ENCODE data around the gene OR10Z1. TPM values are rescaled to one million over a fixed set of nuclear protein-coding genes. Genes with fewer than 3 reads are reported as not detected.

OR10Z1 gene
- polyA plus RNA-seq, 2 of the 4 experiments (the other 2 are of a cell fraction): not detected

GRCh38 chr1:158563853-158564252 lies 41.2 kb upstream of the OR10Z1 start (continued):
- no peak for TF ChIP-seq REST (IDR thresholded peaks at IDR 0.05)
- TF ChIP-seq CTCF (IDR thresholded peaks at IDR 0.05): no peak
- no peak for TF ChIP-seq HDAC2 (IDR thresholded peaks at IDR 0.05)
- TF ChIP-seq NR3C1 (IDR thresholded peaks at IDR 0.05): no peak
- no peak for TF ChIP-seq ZNF302 (CRISPR knock-in tag; IDR thresholded peaks at IDR 0.05)

GRCh38 chr1:158564608-158565007 lies 40.5 kb upstream of the OR10Z1 start:
- Histone ChIP-seq H3K9me3 (no peaks in the 10 kb centered on the region), H3K4me1 (no peaks in the 10 kb centered on the region), H3K4me2 (no peak overlapping the region), H3K27ac (no peak overlapping the region), H3K4me3 (no peak overlapping the region)
- ATAC-seq (no peak), FAIRE-seq (no peak), DNase-seq (ENCODE audit: low read depth in 1 of 2, low spot score in 1 of 2) (no peak)
- CTCF ChIA-PET: no interaction called here
- POLR2A ChIA-PET: no interaction called here
- no peak for TF ChIP-seq HEYL (CRISPR knock-in tag; IDR thresholded peaks at IDR 0.05)
- no peak for TF ChIP-seq ZNF302 (CRISPR knock-in tag; IDR thresholded peaks at IDR 0.05)
- no peak for TF ChIP-seq GATA3 (IDR thresholded peaks at IDR 0.05; ENCODE audit: borderline replicate concordance)
- TF ChIP-seq ESRRA (IDR thresholded peaks at IDR 0.05; ENCODE audit: borderline replicate concordance, low read length): no peak
- 9% methylated on average over 2 of the region's 2 CpGs for WGBS (ENCODE audit: missing lambda C conversion rate)

- no peak within 1 kb of the TSS for H3K4me3 ChIP-seq
- H3K27ac ChIP-seq: no peak within 1 kb of the TSS
- FAIRE-seq (no peak), DNase-seq (ENCODE audit: low read depth in 1 of 2, low spot score in 1 of 2) (no peak), ATAC-seq (no peak)
- no peak within 1 kb of the TSS for H3K4me2 ChIP-seq
- ChIA-PET POLR2A (no interaction called here), CTCF (interaction anchor here (1.5 kb wide), 1 partner anchor 18 kb away, joined by 3 read pairs; no protein-coding TSS in a partner anchor)
- H3K9me3 ChIP-seq: no peaks in the 10 kb centered on the region
- TF ChIP-seq TFCP2L1 (CRISPR knock-in tag; IDR thresholded peaks at IDR 0.05) (no peak), HMGXB4 (CRISPR knock-in tag; IDR thresholded peaks at IDR 0.05; ENCODE audit: borderline replicate concordance) (no peak), NPAS2 (CRISPR knock-in tag; IDR thresholded peaks at IDR 0.05; ENCODE audit: borderline replicate concordance) (no peak), ATOH8 (CRISPR knock-in tag; IDR thresholded peaks at IDR 0.05; ENCODE audit: low read depth) (no peak), FOSL2 (IDR thresholded peaks at IDR 0.05) (no peak), FOSL2 (CRISPR knock-in tag; IDR thresholded peaks at IDR 0.05) (no peak), CBX8 (IDR thresholded peaks at IDR 0.05) (no peak), POLR2A (IDR thresholded peaks at IDR 0.05; ENCODE audit: low read length) (no peak), USF2 (IDR thresholded peaks at IDR 0.05) (no peak)
- 0% methylated on average over 3 of the region's 3 CpGs for WGBS (ENCODE audit: missing lambda C conversion rate)
- H3K4me1 ChIP-seq: no peaks in the 10 kb centered on the region
Measured at GRCh38 chr1:158570480-158570879, 34.6 kb upstream of the OR10Z1 start, which contains the start of gene OR6P1. Gene OR6P1, minus strand, starts transcription at chr1:158570580. Its CDS starts 6,976 bp downstream, at chr1:158563604.
